GM21381 (cell line): ENCODE measurements around the gene NHERF2.

Source experiments
- ATAC-seq: cut with Tn5 transposase; IDR thresholded peaks from one replicate; pipeline ENCODE4 v1.9.1; 2021; ENCODE audit warnings: mild to moderate bottlenecking, moderate library complexity; ENCODE audit not compliant: unreplicated experiment

The NHERF2 gene

GRCh38 chr16:1990351-1991134 is 36.2 kb upstream of the NHERF2 start:
- ATAC-seq, result no peak

GRCh38 chr16:1991135-1991551 is 35.6 kb upstream of the NHERF2 start:
- ATAC-seq, result peak; percentile 39

- no peak for ATAC-seq
Observed at GRCh38 chr16:1991588-1991947, 35.1 kb upstream of the NHERF2 start.

GRCh38 chr16:1991948-1992703 is 34.6 kb upstream of the NHERF2 start:
- peak; percentile 45 for ATAC-seq

GRCh38 chr16:1992704-1993317 is 33.9 kb upstream of the NHERF2 start:
- ATAC-seq, result no peak

GRCh38 chr16:1993731-1994131 is 33.0 kb upstream of the NHERF2 start:
- ATAC-seq, result no peak

- no peak for ATAC-seq
Observed at GRCh38 chr16:1997494-1998359, 29.0 kb upstream of the NHERF2 start.

GRCh38 chr16:1998360-1998835 is 28.3 kb upstream of the NHERF2 start:
- ATAC-seq, result no peak

GRCh38 chr16:1998852-1999801 is 27.6 kb upstream of the NHERF2 start:
- no peak for ATAC-seq

- no peak for ATAC-seq
Observed at GRCh38 chr16:1999866-2000514, 26.7 kb upstream of the NHERF2 start.

DNA sequence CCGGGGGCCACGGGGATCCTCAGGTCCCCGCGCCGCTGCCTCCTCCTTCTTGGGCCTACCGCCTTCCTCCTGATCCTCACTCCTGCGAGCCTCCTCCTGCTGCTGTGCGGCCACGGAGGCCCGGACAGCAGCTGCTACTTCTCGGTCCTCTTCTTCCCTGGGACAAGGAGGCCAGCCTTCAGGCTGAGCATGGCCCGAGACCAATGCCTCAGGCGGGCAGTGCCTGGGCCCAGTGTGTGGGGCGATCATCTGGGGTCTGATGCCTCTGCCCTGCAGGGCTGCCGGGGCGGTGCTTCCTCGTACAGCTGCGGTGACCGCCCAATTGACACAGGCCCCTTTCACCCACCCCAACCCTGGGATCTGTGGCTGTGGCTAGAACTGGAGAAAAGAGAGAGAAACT is 25.7 kb upstream of the NHERF2 start:
- no peak for ATAC-seq

GRCh38 chr16:2001456-2002355 is 25.0 kb upstream of the NHERF2 start:
- no peak for ATAC-seq

DNA sequence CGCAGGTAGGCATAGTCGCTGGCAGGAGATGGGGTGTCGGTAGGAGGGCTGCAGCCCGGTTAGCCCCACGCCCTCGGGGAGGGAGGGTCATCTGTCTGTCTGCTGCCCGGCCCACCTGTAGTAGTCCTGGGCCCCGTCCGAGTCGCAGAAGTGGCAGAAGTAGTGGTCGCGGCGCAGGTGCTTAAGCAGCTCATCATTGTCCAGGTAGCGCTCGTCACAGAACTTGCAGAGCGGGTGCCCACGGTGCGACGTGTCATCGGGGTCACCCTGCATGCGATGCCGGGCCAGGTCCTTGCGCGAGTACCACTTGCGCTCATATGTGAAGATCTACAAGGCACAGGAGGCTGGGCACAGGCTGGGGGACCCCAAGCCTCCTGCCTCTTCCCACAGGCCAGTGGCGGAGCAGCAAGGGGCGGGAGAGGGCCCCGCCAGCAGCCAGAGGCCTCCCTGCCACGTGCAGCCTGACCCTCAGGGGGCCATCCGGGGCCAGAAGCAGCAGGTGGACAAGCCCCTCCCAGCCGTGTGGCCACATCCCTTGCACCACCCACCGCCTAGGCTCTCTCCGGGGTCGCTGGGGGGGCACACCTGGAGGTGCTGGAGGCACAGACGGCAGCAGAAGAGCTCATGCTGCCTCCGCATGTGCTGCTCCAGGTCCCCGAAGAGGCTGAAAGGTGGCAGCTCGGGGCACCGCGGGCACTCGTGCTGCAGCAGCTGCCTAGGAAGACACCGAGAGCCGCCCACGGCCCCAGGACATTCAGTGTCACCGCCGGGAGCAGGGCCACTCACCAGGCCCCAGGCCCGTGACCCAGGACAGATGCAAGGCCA is 24.1 kb upstream of the NHERF2 start:
- no peak for ATAC-seq

DNA sequence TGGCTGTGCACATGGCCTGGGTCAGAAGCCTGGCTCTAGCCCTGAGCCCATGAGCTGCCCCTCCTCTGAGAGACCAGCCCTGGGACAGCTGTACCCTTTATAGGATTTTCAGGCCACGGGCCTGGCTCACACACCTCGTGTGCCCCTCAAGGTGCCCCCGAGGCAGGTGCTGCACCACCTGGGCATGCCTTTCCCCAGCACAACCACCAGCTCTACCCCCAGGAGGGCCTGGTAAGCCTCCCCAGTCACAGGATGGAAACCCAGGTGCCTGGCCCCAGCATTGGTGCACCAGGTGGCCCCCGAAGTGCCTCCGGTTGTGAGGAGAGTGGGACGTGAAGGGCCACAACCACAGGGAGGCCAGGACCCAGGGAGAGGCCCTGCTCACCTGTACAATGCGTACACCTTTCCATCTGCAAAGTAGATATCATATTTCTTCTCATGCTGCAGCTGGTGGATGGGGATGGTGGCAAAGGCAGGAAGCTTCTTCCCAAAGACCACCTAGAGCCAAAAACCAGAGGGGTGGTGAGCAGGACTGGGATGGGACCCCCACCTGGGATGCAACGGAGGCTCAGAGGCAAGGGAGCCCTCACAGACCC is 23.4 kb upstream of the NHERF2 start:
- no peak for ATAC-seq

GRCh38 chr16:2003827-2004641 is 22.7 kb upstream of the NHERF2 start:
- no peak for ATAC-seq
